Type B pancreatic cell (in vitro differentiated cells): ENCODE measurements around the gene RFPL2. TPM values are rescaled to one million over a fixed set of nuclear protein-coding genes. Genes with fewer than 3 reads are reported as not detected.
A peak's percentile ranks its signal among the peaks of the same experiment; 100 is the strongest.

ENCODE experiments used
- DNase-seq: peaks from one replicate; pipeline ENCODE4 v3.0.0; 2021; ENCODE audit warnings: mixed read lengths; ENCODE audit not compliant: unreplicated experiment; ENCODE audit errors: extremely low spot score
- H3K27ac Mint-ChIP-seq: 2 replicates; pipeline ENCODE4 v1.8.0; 2021; ENCODE audit warnings: mild to moderate bottlenecking, mixed read lengths
- H3K27me3 Mint-ChIP-seq: 2 replicates; pipeline ENCODE4 v1.8.0; 2021; ENCODE audit warnings: mixed read lengths
- H3K36me3 Mint-ChIP-seq: 2 replicates; pipeline ENCODE4 v1.8.0; 2021; ENCODE audit warnings: mixed read lengths
- H3K4me1 Mint-ChIP-seq: one replicate; pipeline ENCODE4 v1.8.0; 2021; ENCODE audit warnings: mixed read lengths; ENCODE audit not compliant: unreplicated experiment
- H3K4me3 Mint-ChIP-seq: 2 replicates; pipeline ENCODE4 v1.8.0; 2021; ENCODE audit warnings: mild to moderate bottlenecking, mixed read lengths
- H3K9me3 Mint-ChIP-seq: 2 replicates; pipeline ENCODE4 v1.8.0; 2021; ENCODE audit warnings: mixed read lengths
- total RNA-seq: library from RNA; stranded (reverse); gene quantifications from 2 replicates; pipeline ENCODE4 v1.2.1, GENCODE V29; 2021; ENCODE audit warnings: low replicate concordance
- TF ChIP-seq, protein P1 (sequence below): fragments of 200-600 bp; sonication (generic); conservative IDR thresholded peaks from 2 replicates; pipeline ENCODE4 v1.5.0; 2021; ENCODE audit warnings: antibody characterized with exemption, mild to moderate bottlenecking

Gene RFPL2
- total RNA-seq, 1 donor from 2014 or later, result 0.43 TPM

DNA sequence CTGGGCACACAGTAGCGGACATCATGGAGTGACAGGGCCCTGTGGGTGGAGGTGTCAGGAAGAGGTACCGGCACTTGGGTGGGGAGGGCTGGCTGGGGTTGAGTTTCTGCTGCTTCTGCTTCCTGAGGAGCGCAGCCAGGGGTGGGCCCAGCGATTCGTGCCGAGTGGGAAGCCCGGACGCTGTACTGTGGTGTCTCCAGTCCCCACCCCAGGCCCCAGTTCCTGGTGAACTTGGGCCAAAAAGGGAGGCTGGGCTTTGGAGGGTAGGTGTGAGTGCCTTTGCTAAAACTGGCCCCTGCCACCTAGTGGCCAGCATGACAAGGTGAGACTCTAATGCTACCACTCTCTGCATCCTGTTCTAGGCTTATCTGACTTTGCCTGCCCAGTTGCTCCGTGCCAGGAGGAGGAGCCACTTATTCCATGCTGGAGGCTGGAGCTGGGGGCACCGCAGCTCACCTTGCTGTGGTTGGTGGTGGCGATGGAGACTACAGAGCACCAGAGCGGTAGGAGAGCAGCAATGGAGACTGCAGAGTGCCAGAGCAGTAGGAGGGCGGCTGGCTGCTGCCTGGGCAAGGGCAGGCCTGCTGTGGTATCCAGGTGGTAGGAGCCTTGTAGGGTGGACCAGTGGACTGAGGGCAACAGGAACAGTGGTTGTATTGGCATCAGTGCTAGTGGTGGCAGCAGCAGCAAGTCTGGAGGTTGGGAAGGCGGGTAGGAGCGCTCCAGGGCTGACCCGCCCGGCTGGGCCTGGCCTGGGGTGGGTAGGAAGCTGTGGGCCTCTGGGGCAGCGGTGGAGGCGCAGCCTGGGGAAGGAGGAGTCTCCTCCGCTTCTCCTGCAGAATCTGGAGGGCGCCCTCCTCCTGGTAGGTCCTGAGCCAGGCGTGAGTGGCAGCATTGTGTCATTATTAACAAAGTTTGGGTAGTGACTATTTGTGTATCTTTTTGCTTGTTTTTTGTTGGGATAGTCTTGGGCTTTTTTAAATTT is 2.2 kb upstream of the RFPL2 start:
- no peak for DNase-seq
- no peaks in the 10 kb centered on the region for H3K9me3 Mint-ChIP-seq
- H3K4me1 Mint-ChIP-seq, result peaks cover 13% of the 10 kb centered on the region
- peaks cover 39% of the 10 kb centered on the region for H3K27me3 Mint-ChIP-seq
- H3K4me3 Mint-ChIP-seq, result peak overlapping the region; percentile 78
- H3K36me3 Mint-ChIP-seq, result no peaks in the 10 kb centered on the region
- TF ChIP-seq, protein P1, sequence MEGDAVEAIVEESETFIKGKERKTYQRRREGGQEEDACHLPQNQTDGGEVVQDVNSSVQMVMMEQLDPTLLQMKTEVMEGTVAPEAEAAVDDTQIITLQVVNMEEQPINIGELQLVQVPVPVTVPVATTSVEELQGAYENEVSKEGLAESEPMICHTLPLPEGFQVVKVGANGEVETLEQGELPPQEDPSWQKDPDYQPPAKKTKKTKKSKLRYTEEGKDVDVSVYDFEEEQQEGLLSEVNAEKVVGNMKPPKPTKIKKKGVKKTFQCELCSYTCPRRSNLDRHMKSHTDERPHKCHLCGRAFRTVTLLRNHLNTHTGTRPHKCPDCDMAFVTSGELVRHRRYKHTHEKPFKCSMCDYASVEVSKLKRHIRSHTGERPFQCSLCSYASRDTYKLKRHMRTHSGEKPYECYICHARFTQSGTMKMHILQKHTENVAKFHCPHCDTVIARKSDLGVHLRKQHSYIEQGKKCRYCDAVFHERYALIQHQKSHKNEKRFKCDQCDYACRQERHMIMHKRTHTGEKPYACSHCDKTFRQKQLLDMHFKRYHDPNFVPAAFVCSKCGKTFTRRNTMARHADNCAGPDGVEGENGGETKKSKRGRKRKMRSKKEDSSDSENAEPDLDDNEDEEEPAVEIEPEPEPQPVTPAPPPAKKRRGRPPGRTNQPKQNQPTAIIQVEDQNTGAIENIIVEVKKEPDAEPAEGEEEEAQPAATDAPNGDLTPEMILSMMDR, result peak; percentile 50
- no peak overlapping the region for H3K27ac Mint-ChIP-seq

DNA sequence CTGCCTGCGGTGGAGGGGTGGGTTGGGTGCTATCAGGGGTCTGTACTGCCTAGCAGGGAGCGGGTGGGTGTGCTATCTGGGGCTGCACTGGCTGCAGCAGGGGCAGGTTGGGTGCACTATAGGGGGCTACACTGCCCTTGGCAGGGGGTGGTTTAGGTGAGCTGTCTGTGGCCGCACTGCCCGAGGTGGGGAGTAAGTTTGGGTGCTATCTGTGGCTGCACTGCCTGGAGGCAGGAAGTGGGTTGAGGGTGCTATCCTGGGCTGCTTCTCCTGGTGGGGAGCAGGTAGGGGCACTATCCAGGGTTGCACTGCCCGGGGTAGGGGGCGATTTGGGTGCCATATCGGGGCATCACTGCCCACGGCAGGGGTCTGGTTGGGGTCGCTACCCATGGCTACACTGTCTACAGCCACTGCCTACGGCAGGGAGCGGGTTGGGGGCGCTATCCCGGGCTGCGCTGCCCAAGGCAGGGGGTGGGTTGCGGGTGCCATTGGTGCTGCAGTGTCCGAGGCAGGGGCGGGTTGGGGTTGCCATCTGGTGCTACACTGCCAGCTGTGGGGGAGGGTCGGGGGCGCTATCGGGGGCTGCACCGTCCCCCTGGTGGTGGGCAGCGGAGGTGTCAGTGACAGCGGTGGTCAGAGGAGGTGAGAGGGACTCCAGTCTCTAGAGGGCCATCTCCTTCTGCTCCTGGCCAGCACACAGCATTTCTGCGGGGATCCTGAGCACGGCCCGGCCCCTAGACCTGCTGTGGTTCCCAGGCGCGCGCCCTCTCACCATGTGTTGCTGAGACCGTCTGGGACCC is 1.3 kb upstream of the RFPL2 start:
- H3K4me1 Mint-ChIP-seq, result peaks cover 13% of the 10 kb centered on the region
- no peak for DNase-seq
- H3K27ac Mint-ChIP-seq, result no peak overlapping the region
- peak overlapping the region; percentile 31 for H3K4me3 Mint-ChIP-seq
- no peaks in the 10 kb centered on the region for H3K36me3 Mint-ChIP-seq
- TF ChIP-seq, protein P1, result peak; percentile 52
- H3K27me3 Mint-ChIP-seq, result peaks cover 42% of the 10 kb centered on the region
- no peaks in the 10 kb centered on the region for H3K9me3 Mint-ChIP-seq

DNA sequence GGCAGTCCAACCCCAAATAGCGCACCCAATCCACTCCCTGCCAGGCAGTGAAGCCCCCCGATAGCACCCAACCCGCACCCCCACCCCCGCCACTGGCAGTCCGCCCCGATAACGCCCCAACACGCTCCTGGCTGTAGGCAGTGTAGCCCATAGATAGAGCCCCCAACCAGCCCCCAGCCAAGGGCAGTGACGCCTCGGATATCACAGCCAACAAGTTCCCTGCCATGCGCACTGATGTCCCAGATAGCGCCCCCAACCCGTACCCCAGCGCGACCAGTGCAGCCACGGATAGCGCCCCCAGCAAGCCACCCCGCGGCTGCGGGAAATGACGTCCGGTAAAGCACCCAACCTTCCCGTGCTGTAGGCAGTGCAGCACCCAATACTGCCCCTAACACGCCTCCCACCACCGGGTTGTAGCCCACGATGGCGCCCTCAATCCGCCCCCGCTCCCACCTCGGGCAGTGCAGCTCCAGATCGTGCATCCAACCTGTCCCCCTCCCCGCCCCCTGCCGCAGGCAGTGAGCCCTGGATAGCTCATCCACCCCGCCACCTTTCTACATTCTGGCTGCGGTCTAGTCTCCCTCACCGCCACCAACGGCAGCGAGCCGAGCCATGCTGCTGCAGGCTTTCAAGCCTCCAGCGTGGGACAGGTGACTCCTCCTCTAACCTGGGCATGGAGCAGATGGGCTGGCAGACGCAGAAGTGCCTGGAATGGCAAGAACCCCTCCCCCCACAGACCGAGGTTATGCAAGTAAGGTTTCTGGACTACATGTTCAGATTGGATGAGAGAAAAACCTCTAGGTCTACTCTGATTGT is 625 bp downstream of the RFPL2 start:
- H3K27ac Mint-ChIP-seq, result peak overlapping the region; percentile 61
- H3K9me3 Mint-ChIP-seq, result no peaks in the 10 kb centered on the region
- H3K4me1 Mint-ChIP-seq, result peaks cover 13% of the 10 kb centered on the region
- peaks cover 51% of the 10 kb centered on the region for H3K27me3 Mint-ChIP-seq
- peak overlapping the region; percentile 90 for H3K4me3 Mint-ChIP-seq
- no peak for DNase-seq
- TF ChIP-seq, protein P1, result no peak
- no peaks in the 10 kb centered on the region for H3K36me3 Mint-ChIP-seq

DNA sequence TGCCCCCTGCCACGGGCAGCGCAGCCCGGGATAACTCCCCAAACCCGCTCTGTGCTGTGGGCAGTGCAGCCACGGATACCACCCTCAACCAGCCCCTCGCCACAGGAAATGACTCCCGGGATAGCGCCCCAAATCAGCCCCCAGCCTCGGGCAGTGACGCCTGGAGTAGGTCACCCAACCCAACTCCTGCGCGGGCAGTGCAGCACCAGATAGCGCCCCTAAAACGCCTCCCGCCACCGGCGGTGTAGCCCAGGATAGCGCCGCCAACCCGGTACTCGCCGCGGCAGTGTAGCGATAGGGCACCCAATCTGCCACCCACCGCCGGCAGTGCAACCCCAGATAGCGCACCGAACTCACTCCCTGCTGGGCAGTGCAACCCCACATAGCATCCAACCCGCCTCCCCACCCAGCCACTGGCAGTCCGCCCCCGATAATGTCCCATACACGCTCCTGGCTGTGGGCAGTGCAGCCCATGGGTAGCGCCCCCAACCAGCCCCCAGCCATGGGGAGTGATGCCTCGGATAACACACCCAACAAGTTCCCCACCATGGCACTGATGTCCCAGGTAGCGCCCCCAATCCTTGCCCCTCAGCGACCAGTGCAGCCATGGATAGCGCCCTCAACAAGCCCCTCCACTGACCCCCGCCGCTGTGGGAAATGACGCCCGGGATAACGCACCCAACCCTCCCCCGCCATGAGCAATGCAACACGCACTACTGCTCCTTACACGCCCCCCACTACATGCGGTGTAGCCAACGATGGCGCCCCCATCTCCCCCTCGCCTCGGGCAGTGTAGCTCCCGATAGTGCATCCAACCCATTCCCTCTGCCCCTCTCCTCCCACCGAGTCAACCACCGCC is 1.5 kb downstream of the RFPL2 start:
- H3K27me3 Mint-ChIP-seq, result peaks cover 60% of the 10 kb centered on the region
- TF ChIP-seq, protein P1, result no peak
- H3K4me1 Mint-ChIP-seq, result peaks cover 13% of the 10 kb centered on the region
- peak overlapping the region; percentile 90 for H3K4me3 Mint-ChIP-seq
- no peaks in the 10 kb centered on the region for H3K9me3 Mint-ChIP-seq
- no peak for DNase-seq
- H3K36me3 Mint-ChIP-seq, result no peaks in the 10 kb centered on the region
- H3K27ac Mint-ChIP-seq, result no peak overlapping the region
